Loucy (cell line): ENCODE measurements around the gene SRD5A1.

Source experiments
- CTCF ChIP-seq: fragments of 200-600 bp; sonication (generic); conservative IDR thresholded peaks from 2 replicates; pipeline ENCODE4 v1.5.1; 2014; ENCODE audit warnings: mild to moderate bottlenecking, antibody characterized with exemption, low read length
- EZH2phosphoT487 ChIP-seq: fragments of 200-600 bp; IDR thresholded peaks from 2 replicates; pipeline ENCODE4 v1.6.1; 2018; ENCODE audit warnings: antibody characterized with exemption, mild to moderate bottlenecking, moderate library complexity, borderline replicate concordance

- TF ChIP-seq CTCF (no peak), EZH2phosphoT487 (no peak)
Measured at GRCh38 chr5:6718161-6718681, 85.0 kb downstream of the SRD5A1 start.
